ES-I3 (cell line): ENCODE results near the gene CYTH4.

Experiments
- H3K36me3 ChIP-seq: 2 replicates; pipeline ENCODE4 v1.6.1; 2013; ENCODE audit warnings: mild to moderate bottlenecking, low read length, control low read depth, moderate library complexity; ENCODE audit not compliant: insufficient read depth
- H3K4me1 ChIP-seq: 2 replicates; pipeline ENCODE4 v1.6.1; 2013; ENCODE audit warnings: mild to moderate bottlenecking, control low read depth, low read length; ENCODE audit not compliant: insufficient read depth
- H3K9ac ChIP-seq: 2 replicates; pipeline ENCODE4 v1.6.1; 2013; ENCODE audit warnings: low read depth, mild to moderate bottlenecking, low read length, moderate library complexity
- H3K9me3 ChIP-seq: 2 replicates; pipeline ENCODE4 v1.6.1; 2013; ENCODE audit warnings: mild to moderate bottlenecking, low read length, moderate library complexity; ENCODE audit not compliant: control insufficient read depth, insufficient read depth

CYTH4 gene

GRCh38 chr22:37283393-37283937 lies 1.2 kb downstream of the CYTH4 start:
- peaks cover 22% of the 10 kb centered on the region for H3K4me1 ChIP-seq
- no peaks in the 10 kb centered on the region for H3K36me3 ChIP-seq
- no peaks in the 10 kb centered on the region for H3K9me3 ChIP-seq
- H3K9ac ChIP-seq, result no peak overlapping the region

GRCh38 chr22:37284126-37284804 lies 2.0 kb downstream of the CYTH4 start:
- Histone ChIP-seq H3K9ac (no peak overlapping the region), H3K9me3 (no peaks in the 10 kb centered on the region), H3K4me1 (peaks cover 21% of the 10 kb centered on the region), H3K36me3 (no peaks in the 10 kb centered on the region)

GRCh38 chr22:37284805-37285355 lies 2.6 kb downstream of the CYTH4 start:
- H3K4me1 ChIP-seq, result peaks cover 19% of the 10 kb centered on the region
- H3K36me3 ChIP-seq, result no peaks in the 10 kb centered on the region
- no peaks in the 10 kb centered on the region for H3K9me3 ChIP-seq
- no peak overlapping the region for H3K9ac ChIP-seq

- Histone ChIP-seq H3K4me1 (peaks cover 19% of the 10 kb centered on the region), H3K36me3 (no peaks in the 10 kb centered on the region), H3K9me3 (no peaks in the 10 kb centered on the region), H3K9ac (no peak overlapping the region)
Measured at GRCh38 chr22:37285937-37286336, 3.6 kb downstream of the CYTH4 start.

- Histone ChIP-seq H3K36me3 (no peaks in the 10 kb centered on the region), H3K9me3 (no peaks in the 10 kb centered on the region), H3K4me1 (peaks cover 16% of the 10 kb centered on the region), H3K9ac (no peak overlapping the region)
Measured at GRCh38 chr22:37287550-37287951, 5.2 kb downstream of the CYTH4 start.

GRCh38 chr22:37288521-37288920 lies 6.2 kb downstream of the CYTH4 start:
- H3K36me3 ChIP-seq, result no peaks in the 10 kb centered on the region
- H3K9ac ChIP-seq, result no peak overlapping the region
- peaks cover 11% of the 10 kb centered on the region for H3K4me1 ChIP-seq
- H3K9me3 ChIP-seq, result no peaks in the 10 kb centered on the region

- Histone ChIP-seq H3K36me3 (no peaks in the 10 kb centered on the region), H3K4me1 (peaks cover 4% of the 10 kb centered on the region), H3K9ac (no peak overlapping the region), H3K9me3 (no peaks in the 10 kb centered on the region)
Measured at GRCh38 chr22:37289156-37289735, 6.9 kb downstream of the CYTH4 start.

GRCh38 chr22:37290737-37291136 lies 8.4 kb downstream of the CYTH4 start:
- no peak overlapping the region for H3K9ac ChIP-seq
- H3K4me1 ChIP-seq, result no peaks in the 10 kb centered on the region; the same call in 1 of the 2 replicates
- no peaks in the 10 kb centered on the region for H3K9me3 ChIP-seq
- H3K36me3 ChIP-seq, result no peaks in the 10 kb centered on the region

- Histone ChIP-seq H3K36me3 (no peaks in the 10 kb centered on the region), H3K9me3 (no peaks in the 10 kb centered on the region), H3K4me1 (no peaks in the 10 kb centered on the region; the same call in 1 of the 2 replicates), H3K9ac (no peak overlapping the region)
Measured at GRCh38 chr22:37291559-37292298, 9.4 kb downstream of the CYTH4 start.

- H3K36me3 ChIP-seq, result no peaks in the 10 kb centered on the region
- no peaks in the 10 kb centered on the region for H3K9me3 ChIP-seq
- H3K9ac ChIP-seq, result no peak overlapping the region
- no peaks in the 10 kb centered on the region; the same call in 1 of the 2 replicates for H3K4me1 ChIP-seq
Measured at GRCh38 chr22:37292641-37293040, 10.3 kb downstream of the CYTH4 start.

GRCh38 chr22:37293172-37293571 lies 10.9 kb downstream of the CYTH4 start:
- H3K9me3 ChIP-seq, result no peaks in the 10 kb centered on the region
- H3K36me3 ChIP-seq, result no peaks in the 10 kb centered on the region
- no peak overlapping the region for H3K9ac ChIP-seq
- H3K4me1 ChIP-seq, result no peaks in the 10 kb centered on the region; the same call in 1 of the 2 replicates

- H3K36me3 ChIP-seq, result no peaks in the 10 kb centered on the region
- H3K9me3 ChIP-seq, result no peaks in the 10 kb centered on the region
- H3K9ac ChIP-seq, result no peak overlapping the region
- H3K4me1 ChIP-seq, result no peaks in the 10 kb centered on the region; the same call in 1 of the 2 replicates
Measured at GRCh38 chr22:37294747-37295146, 12.4 kb downstream of the CYTH4 start.

- no peaks in the 10 kb centered on the region; the same call in 1 of the 2 replicates for H3K4me1 ChIP-seq
- no peaks in the 10 kb centered on the region for H3K9me3 ChIP-seq
- H3K36me3 ChIP-seq, result no peaks in the 10 kb centered on the region
- no peak overlapping the region for H3K9ac ChIP-seq
Measured at GRCh38 chr22:37295213-37295886, 13.0 kb downstream of the CYTH4 start.

GRCh38 chr22:37295946-37296345 lies 13.6 kb downstream of the CYTH4 start:
- Histone ChIP-seq H3K4me1 (no peaks in the 10 kb centered on the region; the same call in 1 of the 2 replicates), H3K9ac (no peak overlapping the region), H3K9me3 (no peaks in the 10 kb centered on the region), H3K36me3 (no peaks in the 10 kb centered on the region)
